G401.6 (cell line): Measurements from ENCODE around the gene OLFML2A.
"Not testable (repeated sequence)": the region's sequence is repeated elsewhere in the genome, so short reads cannot be mapped to it uniquely, and the experiment has no call there.

Source experiments
- FAIRE-seq: peaks from 2 replicates; lab custom pipeline; 2012; peaks lifted over from hg19 to GRCh38; lab: Jason Lieb, UNC

OLFML2A gene

DNA sequence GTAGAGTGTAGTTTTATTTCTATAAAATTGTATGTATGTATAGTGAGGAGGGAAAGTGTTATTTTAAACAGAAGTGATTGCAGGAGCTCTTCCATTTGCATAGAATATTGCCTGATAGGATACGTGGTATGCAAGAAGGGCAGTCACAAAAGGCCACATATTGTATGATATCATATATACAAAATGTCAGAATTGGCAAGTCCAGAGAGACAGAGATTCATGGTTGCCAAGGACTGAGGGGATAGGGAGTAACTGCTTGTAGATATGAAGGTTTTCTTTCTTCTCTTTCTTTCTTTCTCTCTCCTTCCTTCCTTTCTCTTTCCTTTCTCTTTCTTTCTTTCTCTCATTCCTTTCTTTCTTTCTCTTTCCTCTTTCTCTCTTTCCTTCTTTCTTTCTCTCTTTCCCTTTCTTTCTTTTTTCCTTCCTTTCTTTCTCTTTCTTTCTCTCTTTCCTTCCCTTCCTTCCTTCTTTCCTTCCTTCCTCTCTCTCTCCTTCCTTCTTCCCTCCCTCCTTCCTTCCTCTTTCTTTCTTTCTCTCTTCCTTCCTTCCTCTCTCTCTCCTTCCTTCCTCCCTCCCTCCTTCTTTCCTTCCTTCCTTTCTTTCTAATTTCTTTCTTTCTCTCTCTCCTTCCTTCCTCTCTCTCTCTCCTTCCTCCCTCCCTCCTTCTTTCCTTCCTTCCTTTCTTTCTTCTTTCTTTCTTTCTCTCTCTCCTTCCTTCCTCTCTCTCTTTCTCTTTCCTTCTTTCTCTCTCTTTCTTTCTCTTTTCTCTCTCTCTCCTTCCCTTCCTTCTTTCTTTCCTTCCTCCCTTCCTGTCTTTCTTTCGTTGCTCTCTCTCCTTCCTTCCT lies 51.8 kb downstream of the OLFML2A start:
- no peak for FAIRE-seq

DNA sequence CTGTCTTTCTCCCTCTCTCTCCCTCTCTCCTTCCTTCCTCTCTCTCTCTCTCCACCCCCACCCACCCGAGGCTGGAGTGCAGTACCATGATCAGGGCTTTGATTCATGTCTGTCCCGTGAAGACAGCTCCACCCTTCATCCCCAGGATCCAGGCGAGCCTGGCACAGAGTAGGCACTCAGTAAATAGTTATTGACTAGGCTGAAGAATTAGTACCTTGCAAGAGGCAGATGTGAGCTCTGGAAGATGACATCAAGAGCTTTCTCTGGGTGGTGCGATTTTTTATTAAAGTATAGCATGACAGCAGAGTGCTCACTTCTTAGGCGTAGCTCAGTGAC lies 52.4 kb downstream of the OLFML2A start:
- no peak for FAIRE-seq

DNA sequence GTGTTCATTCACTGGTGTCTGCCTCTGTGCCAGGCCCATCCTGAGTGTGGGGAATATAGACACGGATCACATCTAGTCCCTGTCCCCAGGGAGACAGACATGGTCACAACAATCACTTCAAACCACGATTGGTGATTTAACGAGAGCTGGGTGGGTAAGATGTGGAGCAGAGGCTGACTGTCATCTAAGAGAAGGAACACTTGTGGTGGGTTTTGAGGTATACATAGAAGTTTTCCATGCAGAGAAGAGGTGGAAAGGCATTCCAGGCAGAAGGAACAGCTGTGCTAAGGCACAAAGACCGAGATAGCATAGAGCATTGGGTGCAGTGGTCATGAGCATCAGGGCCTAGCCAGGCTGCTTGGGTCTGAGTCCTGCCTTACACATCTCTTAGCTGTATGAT lies 53.7 kb downstream of the OLFML2A start:
- FAIRE-seq = no peak

DNA sequence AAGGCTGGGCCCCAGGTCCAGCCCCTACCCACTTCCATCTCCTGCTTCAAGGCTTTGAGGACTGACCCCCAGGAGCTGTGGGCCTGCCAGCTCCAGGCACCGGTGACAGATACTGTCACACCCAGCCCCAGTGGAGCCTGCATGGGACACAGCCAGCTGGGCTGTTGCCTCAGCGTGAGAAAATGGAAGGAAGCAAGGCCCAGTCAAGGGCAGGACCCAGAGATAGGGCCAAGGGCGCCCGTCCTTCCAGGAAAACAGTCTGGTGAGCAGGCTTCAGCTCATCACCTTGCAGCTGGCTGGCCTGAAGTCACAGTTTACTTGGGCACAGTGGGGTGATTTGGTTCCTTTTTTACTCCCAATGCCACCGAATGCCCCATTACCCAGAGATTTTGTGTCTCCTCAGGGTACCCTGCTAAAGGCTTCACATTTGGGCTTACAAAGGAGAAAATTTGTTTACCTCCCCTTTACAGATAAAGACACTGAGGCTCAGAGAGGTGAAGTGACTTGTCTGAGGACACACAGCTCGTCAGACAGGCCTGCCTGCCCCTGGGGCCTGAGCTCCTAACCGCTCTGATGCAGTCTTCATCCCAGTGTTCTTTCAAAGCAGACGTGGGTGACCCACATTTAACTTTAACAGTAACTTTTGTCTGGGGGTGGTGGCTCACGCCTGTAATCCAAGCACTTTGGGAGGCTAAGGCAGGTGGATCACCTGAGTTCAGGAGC lies 54.9 kb downstream of the OLFML2A start:
- no peak for FAIRE-seq

DNA sequence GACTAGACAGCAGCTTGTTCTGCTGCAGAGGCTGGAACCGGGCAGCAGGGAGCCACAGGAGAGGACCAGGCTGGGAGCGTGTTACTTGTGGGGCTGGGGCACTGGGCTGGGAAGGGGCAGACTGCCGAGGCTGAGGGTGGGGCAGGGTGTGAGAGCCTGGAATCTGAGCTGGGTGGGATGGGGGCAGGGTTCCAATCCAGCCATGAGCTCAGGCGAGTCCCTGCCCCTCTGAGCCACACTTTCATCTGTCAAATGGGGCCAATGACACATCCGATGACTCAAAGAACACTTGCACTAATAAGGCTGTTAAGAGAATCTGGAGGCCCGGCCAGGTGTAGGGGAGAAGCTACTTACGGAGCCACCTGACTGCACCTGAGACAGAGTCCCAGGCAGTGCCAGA lies 57.7 kb downstream of the OLFML2A start:
- FAIRE-seq = no peak

DNA sequence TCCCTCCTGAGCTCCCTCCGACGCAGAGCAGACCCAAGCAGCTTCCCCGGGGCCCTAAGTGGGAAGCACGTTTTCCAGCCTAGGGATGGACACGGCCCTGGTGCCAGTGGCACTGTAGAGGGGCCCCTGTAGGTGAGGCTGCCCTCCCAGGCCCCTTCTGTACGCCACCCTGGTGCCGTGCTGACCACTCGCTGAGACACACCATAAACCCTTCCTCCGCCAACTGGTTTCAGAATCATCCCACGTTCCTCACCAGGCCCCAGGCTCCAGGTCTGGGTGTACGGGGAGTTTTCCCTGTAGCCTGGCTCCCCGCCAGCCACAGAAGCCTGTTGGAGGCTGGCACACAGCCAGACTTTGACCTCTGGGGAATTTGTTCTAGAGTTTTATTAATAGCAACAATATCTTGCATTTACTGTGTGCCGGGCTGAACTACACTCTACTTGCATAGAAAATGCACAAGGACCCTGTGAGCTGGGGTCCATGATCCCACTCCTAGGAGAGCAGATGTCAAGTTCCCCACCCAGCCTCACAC lies 58.2 kb downstream of the OLFML2A start:
- no peak for FAIRE-seq

DNA sequence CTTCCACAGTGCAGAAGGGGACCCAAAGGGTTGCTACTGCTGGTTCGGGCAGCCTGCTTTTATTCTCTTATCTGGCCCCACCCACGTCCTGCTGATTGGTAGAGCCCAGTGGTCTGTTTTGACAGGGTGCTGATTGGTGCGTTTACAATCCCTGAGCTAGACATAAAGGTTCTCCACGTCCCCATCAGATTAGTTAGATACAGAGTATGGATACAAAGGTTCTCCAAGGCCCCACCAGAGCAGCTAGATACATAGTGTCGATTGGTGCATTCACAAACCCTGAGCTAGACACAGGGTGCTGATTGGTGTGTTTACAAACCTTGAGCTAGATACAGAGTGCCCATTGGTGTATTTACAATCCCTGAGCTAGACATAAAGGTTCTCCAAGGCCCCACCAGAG lies 61.2 kb downstream of the OLFML2A start:
- not testable (repeated sequence) for FAIRE-seq

DNA sequence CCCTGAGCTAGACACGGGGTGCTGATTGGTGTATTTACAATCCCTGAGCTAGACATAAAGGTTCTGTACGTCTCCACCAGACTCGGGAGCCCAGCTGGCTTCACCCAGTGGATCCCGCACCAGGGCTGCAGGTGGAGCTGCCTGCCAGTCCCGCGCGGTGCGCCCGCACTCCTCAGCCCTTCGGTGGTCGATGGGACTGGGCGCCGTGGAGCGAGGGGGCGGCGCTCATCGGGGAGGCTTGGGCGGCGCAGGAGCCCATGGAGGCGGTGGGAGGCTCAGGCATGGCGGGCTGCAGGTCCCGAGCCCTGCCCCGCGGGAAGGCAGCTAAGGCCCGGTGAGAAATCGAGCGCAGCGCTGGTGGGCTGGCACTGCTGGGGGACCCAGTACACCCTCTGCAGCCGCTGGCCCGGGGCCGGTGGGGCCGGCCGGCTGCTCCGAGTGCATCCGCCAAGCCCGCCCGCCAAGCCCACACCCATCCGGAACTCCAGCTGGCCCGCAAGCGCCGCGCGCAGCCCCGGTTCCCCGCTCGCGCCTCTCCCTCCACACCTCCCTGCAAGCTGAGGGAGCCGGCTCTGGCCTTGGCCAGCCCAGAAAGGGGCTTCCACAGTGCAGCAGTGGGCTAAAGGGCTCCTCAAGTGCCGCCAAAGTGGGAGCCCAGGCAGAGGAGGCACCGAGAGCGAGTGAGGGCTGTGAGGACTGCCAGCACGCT lies 61.8 kb downstream of the OLFML2A start:
- not testable (repeated sequence) for FAIRE-seq

DNA sequence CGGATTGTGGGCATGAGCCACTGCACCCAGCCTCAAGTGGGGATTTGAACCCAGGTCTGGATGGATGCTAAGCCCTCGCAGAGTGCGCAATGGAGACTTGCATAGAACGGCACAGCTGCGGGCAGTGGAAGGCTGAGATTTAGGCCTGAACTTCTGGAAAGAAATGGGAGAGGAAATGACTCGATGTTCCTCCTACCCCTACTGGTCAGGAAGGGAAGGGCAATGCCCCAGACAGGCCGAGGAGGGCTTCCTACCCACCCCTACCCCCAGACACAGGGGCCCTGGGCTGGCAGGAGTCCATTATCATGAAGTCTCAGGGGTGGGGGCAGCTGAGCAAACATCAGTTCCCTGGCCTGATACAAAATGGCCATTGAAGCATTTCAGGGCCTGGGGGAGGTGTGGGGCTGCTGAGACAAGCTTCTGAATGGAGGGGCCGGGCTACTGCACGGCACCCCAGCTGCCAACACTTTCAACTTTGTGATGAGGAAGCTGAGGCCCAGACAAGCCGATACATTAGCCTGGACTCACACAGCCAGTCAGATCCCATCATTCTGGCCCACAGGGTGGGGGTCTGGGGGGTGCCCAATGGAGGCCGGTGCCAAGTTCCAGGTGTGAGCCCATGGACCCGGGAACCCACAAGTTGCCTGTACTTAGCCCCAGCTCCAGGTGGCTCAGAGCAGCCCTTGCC lies 62.8 kb downstream of the OLFML2A start:
- FAIRE-seq = no peak

DNA sequence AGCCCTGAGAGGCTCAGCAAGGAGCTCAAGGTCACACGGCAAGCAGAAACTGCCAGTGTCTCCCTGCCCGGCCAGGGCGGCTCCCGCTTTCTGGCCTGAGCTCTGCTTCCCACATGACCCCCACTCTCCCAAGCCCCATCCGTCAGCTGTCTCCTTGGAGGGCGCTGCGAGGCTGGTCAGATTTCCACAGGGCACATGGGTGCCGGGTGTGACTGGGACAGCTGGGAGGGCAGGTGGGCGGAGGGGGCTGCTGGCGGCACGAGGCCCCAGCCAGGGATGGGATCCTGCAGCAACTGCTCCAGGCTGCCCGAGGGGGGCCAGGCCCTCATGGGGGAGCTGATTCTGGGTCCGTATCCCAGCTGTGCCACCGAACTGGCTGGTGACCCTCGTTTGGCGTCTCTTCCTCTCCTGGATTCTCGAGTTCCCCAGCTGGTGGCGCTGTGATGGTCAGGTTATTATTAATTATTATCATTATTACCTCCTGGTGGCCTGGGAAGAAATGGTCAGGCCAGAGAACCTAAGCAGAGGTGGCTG lies 63.4 kb downstream of the OLFML2A start:
- FAIRE-seq = no peak

DNA sequence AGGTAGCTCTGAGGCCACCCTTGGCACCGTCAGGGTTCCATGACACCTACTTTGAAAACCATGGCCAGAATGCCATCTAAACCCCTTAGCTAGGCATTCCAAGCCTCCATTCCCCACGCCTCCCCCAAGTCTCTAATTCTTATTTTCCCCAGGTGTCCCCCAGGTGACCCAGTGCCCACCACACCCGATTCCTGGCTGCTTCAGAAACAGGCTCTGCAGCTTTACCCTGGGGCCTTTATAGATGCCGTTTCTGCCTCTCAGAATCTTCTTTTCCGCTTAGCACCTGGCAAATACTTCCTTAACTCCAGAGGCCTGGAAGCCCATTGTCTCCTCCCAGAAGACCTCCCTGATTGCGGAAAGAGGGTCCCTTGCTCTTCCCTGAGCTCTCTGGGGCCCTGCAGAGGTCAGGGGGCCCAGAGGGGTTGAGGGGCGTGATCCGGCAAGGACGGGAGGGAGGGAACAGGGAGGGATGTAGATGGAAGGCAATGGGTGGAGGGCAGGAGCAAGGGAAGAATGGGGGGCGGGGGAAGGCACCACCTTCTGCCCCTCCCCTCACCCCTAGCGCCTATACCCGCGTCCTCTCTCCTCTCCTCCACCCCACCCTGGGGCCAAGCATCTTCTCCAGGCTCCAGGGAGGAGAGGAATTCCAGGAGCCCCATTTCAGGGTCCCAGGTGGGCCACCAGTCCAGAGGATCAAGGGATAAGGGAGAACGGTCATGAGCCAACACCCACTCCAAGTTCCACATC lies 64.3 kb downstream of the OLFML2A start:
- FAIRE-seq = no peak

DNA sequence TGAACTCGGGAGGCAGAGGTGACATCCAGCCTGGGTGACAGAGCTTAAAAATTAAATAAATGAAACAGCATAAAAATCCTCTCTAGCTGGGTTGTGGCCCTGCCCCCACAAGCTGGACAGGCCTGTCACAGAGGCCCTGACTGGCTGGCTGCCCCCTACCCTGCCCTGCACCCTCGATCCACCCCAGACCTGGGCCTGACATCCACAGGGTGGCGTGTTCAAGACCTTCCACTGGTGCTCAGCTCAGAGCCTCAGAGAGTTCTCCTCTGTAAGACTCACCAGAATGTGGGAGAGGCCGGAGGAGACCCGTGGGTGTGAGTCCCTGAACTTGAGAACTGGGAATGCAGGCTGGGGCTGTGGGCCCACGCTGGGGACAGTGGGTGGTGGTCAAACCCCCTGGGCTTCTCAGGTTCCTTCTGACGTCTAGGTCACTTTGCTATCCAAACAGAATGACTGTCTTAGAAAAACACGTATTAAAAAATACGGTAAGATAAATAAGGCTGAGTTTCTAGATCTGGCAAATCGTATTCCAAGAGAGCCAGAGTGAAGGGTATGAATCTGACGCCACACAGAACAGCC lies 66.6 kb downstream of the OLFML2A start:
- no peak for FAIRE-seq

DNA sequence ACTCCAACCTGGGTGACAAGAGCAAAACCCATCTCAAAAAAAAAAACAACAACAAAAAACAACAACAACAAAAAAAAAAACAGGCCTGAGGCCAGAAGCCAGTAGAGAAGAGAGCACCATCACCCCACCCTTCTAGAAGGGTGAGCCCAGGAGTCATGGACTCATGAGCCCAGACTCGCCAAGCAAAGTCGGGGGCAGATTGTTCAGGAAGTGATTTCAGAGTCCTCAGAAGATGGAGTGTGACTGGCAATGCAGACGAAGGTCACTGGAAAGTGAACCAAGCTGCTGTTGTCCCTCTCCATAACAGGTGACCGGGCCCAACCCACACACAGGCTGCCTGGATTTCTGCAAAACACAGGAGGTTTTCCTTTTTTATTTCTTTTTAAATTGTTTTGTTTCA lies 67.4 kb downstream of the OLFML2A start:
- FAIRE-seq = no peak

DNA sequence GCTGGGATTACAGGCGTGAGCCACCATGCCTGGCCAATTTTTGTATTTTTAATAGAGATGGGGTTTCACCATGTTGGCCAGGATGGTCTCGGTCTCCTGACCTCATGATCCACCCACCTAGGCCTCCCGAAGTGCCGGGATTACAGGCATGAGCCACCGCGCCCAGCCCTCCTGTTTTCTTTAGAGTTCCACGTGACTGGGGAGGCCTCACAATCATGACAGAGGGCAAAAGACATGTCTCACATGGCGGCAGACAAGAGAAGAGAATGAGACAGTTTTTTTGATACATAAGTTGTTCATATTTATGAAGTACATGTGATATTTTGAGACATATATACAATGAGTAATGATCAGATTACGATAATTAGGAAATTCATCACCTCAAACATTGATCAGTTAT lies 69.5 kb downstream of the OLFML2A start:
- not testable (repeated sequence) for FAIRE-seq

DNA sequence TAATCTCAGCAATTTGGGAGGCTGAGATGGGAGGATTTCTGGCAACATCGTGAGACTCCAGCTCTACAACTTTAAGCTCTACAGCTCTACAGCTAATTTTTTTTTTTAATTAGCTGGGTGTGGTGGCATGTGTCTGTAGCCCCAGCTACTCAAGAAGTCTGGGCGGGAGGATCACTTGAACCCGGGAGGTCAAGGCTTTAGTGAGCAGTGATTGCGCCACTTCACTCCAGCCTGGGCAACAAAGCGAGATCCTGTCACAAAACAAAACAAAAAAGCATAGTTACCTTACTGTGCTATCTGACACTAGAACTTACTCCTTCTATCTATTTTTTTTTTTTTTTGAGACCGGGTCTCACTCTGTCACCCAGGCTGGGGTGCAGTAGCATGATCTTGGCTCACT lies 70.0 kb downstream of the OLFML2A start:
- FAIRE-seq = no peak

DNA sequence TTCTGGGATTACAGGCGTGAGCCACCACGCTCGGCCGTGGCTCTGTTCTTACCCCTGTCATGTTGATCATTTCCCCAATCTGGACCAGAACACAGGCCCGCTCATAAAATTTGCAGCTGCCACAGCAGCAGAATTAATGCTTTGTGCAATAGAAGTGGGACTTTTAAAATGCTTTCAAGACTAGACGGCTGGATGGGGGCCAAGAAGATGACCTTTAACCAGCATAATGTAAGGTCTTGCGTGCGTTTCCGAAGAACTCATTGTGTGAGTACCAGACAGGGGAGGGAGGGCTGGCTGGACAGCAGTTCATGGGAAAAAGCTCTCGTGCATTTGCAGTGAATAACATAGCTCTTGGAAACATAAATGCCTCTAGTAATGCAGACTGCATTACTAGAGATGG lies 72.9 kb downstream of the OLFML2A start:
- no peak for FAIRE-seq

DNA sequence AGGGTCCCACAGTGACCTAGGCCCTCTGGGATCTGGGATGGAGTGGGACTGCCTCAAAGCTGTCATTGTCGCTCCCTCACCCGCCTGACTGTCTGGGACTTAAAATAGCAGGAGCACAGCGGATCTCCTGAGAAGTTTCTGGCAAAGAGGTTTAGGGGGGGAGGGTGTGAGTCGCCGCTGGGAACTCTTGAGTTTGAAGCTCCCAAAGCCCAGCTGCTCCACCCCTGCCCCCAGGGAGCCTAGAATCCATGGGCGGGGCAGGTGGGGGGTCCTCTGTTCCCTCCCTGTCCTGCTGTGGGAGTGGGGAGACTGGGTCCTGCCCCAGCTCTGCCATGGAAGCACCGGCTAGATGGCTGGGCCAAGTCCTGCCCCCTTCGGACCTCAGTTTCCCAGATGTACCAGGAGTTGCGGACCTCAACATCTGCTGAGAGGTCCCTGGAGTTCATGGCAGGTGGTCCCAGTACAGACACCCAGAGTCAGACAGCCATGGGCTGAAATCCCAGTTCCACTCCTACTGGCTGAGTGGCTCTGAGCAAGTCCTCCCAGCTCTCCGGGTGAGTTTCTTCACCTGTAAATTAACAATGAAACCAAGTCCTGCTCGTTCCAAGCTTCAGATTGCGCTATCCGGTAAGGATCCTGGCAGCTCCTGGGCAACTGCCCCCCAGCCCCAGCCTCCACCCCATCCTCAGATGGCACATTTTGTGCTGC lies 75.3 kb downstream of the OLFML2A start:
- no peak for FAIRE-seq

DNA sequence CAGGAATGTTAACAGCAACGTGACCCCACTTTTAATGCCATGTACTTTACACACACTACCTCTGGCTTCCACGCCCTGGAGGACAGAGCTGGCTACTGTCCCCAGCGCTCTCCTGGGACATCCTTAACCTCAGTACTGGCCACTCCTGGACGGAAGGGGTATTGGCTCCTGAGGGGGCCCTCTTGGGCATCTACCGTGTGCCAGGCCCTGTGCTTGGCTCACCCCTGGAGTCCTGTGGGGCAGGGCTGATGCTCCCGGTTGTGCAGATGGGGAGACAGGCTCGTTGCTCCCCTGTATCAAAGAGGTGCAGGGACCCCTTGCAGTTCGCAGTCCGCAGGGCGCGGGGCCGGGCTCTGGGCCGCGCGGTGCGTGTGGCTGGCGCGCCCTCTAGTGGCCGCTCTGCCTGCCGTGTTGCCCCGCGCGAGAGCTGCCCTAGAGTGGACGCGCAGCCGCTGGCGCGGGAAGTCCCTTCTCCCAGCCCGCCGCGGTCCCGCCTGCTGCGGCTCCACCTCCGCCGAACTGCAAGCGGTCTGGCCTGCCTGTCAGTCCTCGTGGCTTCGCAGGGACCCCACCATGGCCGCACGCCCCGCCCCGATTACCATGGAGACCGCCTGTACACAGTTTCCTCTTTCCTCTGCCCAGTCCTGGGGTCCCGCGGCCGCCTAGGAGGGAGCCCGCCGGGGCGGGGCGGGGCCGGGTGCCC lies 76.0 kb downstream of the OLFML2A start, which contains the start of gene WDR38:
Gene WDR38 (plus strand): TSS at position 632 of the 703 bp plus-strand sequence. CDS start 72 bp downstream, outside the sequence.
- FAIRE-seq = peak; percentile 31

DNA sequence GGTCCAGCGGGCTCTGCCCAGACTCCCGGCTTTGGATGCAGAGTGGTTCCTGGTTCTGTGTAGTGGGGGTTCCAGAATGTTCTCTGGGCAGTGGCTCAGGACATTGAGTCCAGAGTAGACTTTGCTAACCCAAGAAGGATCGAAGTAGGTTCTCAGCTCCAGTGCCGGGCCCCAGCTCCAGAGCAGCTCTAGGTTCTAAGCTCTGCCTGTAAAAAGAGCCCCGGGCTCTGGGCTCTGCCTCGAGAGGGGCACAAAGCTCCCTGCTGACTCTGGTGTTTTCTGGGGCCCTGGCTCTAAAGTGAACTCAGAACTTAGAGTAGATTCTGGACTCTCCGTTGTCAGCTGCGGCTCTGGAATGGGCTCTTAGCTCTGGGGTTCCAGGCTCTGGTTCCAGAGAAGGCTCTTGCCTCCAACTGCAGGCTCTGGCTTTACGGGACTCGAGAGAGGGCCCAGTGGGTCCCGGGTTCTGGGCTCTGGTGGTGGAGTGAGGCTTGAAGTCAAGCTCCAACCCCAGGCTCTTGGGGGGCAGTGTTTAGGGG lies 76.7 kb downstream of the OLFML2A start:
- FAIRE-seq = no peak
